T-cell (primary cell): ENCODE data around the gene LRP5. TPM values are rescaled to one million over a fixed set of nuclear protein-coding genes. Genes with fewer than 3 reads are reported as not detected.
"Not testable (repeated sequence)": the region's sequence is repeated elsewhere in the genome, so short reads cannot be mapped to it uniquely, and the experiment has no call there.

Experiments
- ATAC-seq, 4 experiments: fragments of 200-7000 bp in 3 of 4; fragments of 150-1000 bp in 1 of 4; cut with Tn5 transposase; replicated peaks in 1 of 4; 1 replicate in 3 of 4; 2 replicates in 1 of 4; pipeline ENCODE4 v1.10.0; 2021; ENCODE audit warnings: moderate library complexity in 3 of 4, mild to moderate bottlenecking in 2 of 4, moderate number of reproducible peaks in 1 of 4
- CTCF ChIA-PET, 2 donors: fragments of 300-600 bp; sonication (Branson Sonifier 250); formaldehyde crosslinking; loops; one replicate each; lab custom pipeline; 2022; ENCODE audit warnings: antibody characterized with exemption in 2 of 2; lab: Charles Lee
- POLR2A ChIA-PET, 2 donors: fragments of 300-600 bp; sonication (Branson Sonifier 250); formaldehyde crosslinking; loops; one replicate each; lab custom pipeline; 2022; ENCODE audit warnings: antibody characterized with exemption in 2 of 2; lab: Charles Lee
- DNase-seq, 35 experiments: peaks; one replicate each; pipeline versions ENCODE4 v3.0.0 to v3.0.0-alpha.2; 2013 to 2023
- H3K27ac ChIP-seq: one replicate; pipeline ENCODE4 v1.5.1; 2013; ENCODE audit warnings: low read length
- H3K27me3 ChIP-seq, 2 experiments: replicated peaks in 1 of 2; 1 replicate in 1 of 2; 2 replicates in 1 of 2; pipeline versions ENCODE4 v1.6.1 to v1.7.0; 2013; ENCODE audit warnings: low read length in 1 of 2, mixed read lengths in 1 of 2; ENCODE audit not compliant: control insufficient read depth in 2 of 2, insufficient read depth in 2 of 2; ENCODE audit errors: extremely low read depth in 1 of 2
- H3K36me3 ChIP-seq, 2 donors: 1 replicate in 1 of 2; 2 replicates in 1 of 2; pipeline versions ENCODE4 v1.6.1 to v1.7.0; 2013; ENCODE audit warnings: low read length in 1 of 2; ENCODE audit not compliant: control insufficient read depth in 2 of 2, insufficient read depth in 1 of 2; ENCODE audit errors: extremely low read depth in 1 of 2
- H3K4me1 ChIP-seq, 2 experiments: 1 replicate in 1 of 2; 2 replicates in 1 of 2; pipeline versions ENCODE4 v1.6.1 to v1.7.0; 2013; ENCODE audit warnings: low read length in 2 of 2, mixed read lengths in 1 of 2; ENCODE audit not compliant: insufficient read depth in 2 of 2, control insufficient read depth in 1 of 2; ENCODE audit errors: extremely low read depth in 1 of 2
- H3K4me3 ChIP-seq, 2 donors: 1 replicate in 1 of 2; 2 replicates in 1 of 2; pipeline versions ENCODE4 v1.5.1 to v1.7.0; 2013; ENCODE audit warnings: mild to moderate bottlenecking in 2 of 2, low read length in 1 of 2, moderate library complexity in 1 of 2; ENCODE audit not compliant: control insufficient read depth in 1 of 2; ENCODE audit errors: extremely low read depth in 1 of 2
- H3K9me3 ChIP-seq: 2 replicates; pipeline ENCODE4 v1.7.0; 2013
- H3K27ac Mint-ChIP-seq, 2 donors: one replicate each; pipeline ENCODE4 v1.8.0; 2020 to 2021; ENCODE audit warnings: mild to moderate bottlenecking in 2 of 2, mixed read lengths in 2 of 2
- H3K27me3 Mint-ChIP-seq, 2 donors: one replicate each; pipeline ENCODE4 v1.8.0; 2021 to 2022; ENCODE audit warnings: mixed read lengths in 2 of 2
- H3K36me3 Mint-ChIP-seq: one replicate; pipeline ENCODE4 v1.8.0; 2021; ENCODE audit warnings: mixed read lengths
- H3K4me1 Mint-ChIP-seq, 3 donors: one replicate each; pipeline ENCODE4 v1.8.0; 2020 to 2022; ENCODE audit warnings: mixed read lengths in 3 of 3, mild to moderate bottlenecking in 1 of 3
- H3K4me3 Mint-ChIP-seq, 3 donors: one replicate each; pipeline ENCODE4 v1.8.0; 2020 to 2022; ENCODE audit warnings: mild to moderate bottlenecking in 3 of 3, mixed read lengths in 3 of 3, moderate library complexity in 3 of 3
- H3K9me3 Mint-ChIP-seq, 3 donors: one replicate each; pipeline ENCODE4 v1.8.0; 2020 to 2022; ENCODE audit warnings: mixed read lengths in 3 of 3
- WGBS: methylation state at CpG from one replicate; pipeline ENCODE4 v1.1.5; 2013; ENCODE audit warnings: missing lambda C conversion rate; ENCODE audit not compliant: insufficient coverage; 5-methylcytosine and 5-hydroxymethylcytosine counted together
- total RNA-seq, 35 experiments: library from RNA in 6 of 35; stranded (reverse) in 6 of 35; fragments of 120-200 nt in 1 of 35; gene quantifications; one replicate each; pipeline versions ENCODE4 v1.2.1 to v1.2.4 and lab custom pipeline; 2013 to 2026

Gene LRP5
- total RNA-seq, 5 donors from 2014 or later (not counting 1 experiment from before 2014, with no cell fraction given): 1.8 to 11.3 (median 7.0) TPM

DNA sequence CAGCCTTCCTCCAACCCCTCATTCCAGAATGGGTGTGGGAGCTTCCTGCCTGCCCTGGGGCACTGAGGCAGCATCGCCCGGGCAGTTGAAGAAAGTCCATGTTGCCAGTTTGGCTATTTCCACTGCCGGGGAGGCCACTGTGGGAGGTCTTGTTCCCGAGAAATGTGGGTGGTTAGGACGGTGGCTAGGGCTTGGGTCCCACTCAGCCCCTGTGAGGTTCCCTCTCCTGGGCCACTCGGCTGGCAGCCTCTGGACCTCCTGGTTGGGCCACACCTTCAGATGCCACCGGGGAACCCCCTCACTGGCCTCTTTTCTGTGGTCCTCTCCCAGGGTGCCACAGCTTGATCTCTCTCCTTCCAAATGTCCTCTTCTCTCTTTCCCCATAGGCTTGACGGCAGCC is 143.1 kb downstream of the LRP5 start:
- peaks cover 3 to 7% (median 3%) of the 10 kb centered on the region in 3 donors for H3K4me1 Mint-ChIP-seq
- no peak overlapping the region for H3K27ac Mint-ChIP-seq
- no peak overlapping the region for H3K4me3 ChIP-seq
- peaks cover 0 to 9% of the 10 kb centered on the region in 2 experiments for H3K4me1 ChIP-seq
- ChIA-PET POLR2A (no interaction called here), CTCF (no interaction called here)
- H3K27me3 Mint-ChIP-seq: no peaks in the 10 kb centered on the region
- no peaks in the 10 kb centered on the region for H3K9me3 ChIP-seq
- ATAC-seq: no peak
- H3K27ac ChIP-seq: no peak overlapping the region
- DNase-seq: no peak
- H3K36me3 Mint-ChIP-seq: no peaks in the 10 kb centered on the region
- no peaks in the 10 kb centered on the region for H3K36me3 ChIP-seq
- H3K9me3 Mint-ChIP-seq: no peaks in the 10 kb centered on the region
- no peak overlapping the region for H3K4me3 Mint-ChIP-seq
- 73% methylated on average over 4 of the region's 8 CpGs for WGBS
- H3K27me3 ChIP-seq: no peaks in the 10 kb centered on the region

DNA sequence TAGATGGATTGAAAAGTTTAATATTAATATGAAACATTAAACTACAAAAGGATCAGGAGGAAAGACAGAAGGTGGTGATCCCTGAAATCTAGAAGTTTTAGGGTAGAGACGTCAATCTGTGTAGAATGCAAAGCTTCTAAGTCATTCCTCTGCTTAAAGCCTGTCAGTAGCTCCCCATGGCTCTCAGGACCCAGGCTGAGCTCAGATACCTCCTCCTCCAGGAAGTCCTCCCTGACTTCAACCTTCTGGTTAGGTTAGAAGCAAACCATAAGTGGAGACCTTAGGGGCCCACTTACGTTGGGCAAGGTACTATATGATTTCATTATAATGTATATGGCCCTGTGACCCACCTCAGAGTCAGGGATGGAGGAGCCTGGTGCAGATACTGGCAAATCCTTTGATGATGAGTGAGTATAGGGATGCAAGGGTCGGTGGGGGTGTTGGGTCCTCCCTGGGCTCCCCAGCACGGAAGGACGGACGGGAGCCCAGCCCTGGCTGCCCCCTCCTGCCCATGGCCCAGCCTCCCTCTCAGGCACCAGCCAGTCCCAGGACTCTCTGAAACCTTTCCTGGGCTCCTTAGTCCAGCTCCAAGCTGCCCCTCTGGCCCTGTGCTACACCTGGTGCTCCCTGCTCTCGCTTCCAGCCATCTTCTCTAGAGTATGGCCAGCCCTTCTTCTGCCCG is 145.0 kb downstream of the LRP5 start:
- Mint-ChIP-seq H3K9me3 (no peaks in the 10 kb centered on the region), H3K36me3 (no peaks in the 10 kb centered on the region), H3K27ac (no peak overlapping the region), H3K27me3 (no peaks in the 10 kb centered on the region), H3K4me3 (no peak overlapping the region), H3K4me1 (peaks cover 12 to 17% (median 13%) of the 10 kb centered on the region in 3 donors)
- no peaks in the 10 kb centered on the region for H3K9me3 ChIP-seq
- H3K36me3 ChIP-seq: no peaks in the 10 kb centered on the region
- H3K4me3 ChIP-seq: no peak overlapping the region
- H3K27ac ChIP-seq: no peak overlapping the region
- H3K4me1 ChIP-seq: peaks cover 8 to 18% of the 10 kb centered on the region in 2 experiments
- 93% methylated on average over 5 of the region's 8 CpGs for WGBS
- ChIA-PET POLR2A (no interaction called here), CTCF (no interaction called here)
- no peak for ATAC-seq
- no peaks in the 10 kb centered on the region for H3K27me3 ChIP-seq
- no peak for DNase-seq

DNA sequence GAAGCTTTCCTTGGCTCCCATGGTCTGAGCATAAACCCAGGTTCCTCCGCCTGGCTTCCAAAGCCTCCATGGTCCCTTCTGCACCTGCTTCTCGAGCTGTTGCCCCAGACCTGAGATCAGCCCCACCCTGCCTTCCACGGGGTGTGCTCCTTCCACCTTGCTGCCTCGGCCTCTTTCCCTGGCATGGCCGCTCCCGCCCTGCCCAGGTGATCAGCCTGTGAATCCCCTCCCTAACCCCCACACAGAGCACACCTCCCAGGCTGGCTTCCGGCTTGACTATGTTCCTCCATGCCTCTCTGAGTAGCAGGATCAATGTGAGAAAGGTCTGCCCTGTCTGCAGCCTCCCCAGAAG is 145.5 kb downstream of the LRP5 start:
- H3K4me3 Mint-ChIP-seq: peak overlapping the region in 1 of 3 donors; percentile 33
- POLR2A ChIA-PET: no interaction called here
- peaks cover 17 to 22% (median 18%) of the 10 kb centered on the region in 3 donors for H3K4me1 Mint-ChIP-seq

DNA sequence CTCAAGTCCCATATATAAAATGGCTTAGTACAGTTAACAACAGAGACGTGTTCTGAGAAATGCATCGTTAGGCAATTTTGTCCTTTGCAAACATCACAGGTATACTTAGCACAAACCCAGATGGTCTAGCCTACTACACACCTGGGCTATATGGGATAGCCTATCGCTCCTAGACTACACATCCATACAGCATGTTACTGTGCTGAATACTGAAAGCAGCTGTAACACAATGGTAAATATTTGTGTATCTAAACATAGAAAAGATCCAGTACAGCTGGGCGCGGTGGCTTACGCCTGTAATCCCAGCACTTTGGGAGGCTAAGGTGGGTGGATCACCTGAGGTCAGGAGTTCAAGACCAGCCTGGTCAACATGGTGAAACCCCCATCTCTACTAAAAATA is 145.9 kb downstream of the LRP5 start:
- H3K4me1 ChIP-seq: peaks cover 14 to 27% of the 10 kb centered on the region in 2 experiments
- H3K36me3 ChIP-seq, H3K27me3 ChIP-seq, H3K27me3 Mint-ChIP-seq, POLR2A ChIA-PET, ATAC-seq, H3K27ac ChIP-seq, CTCF ChIA-PET, H3K9me3 ChIP-seq, H3K36me3 Mint-ChIP-seq, DNase-seq, H3K9me3 Mint-ChIP-seq, H3K4me3 ChIP-seq: not testable (repeated sequence)
- 79% methylated on average over 2 of the region's 6 CpGs for WGBS
- Mint-ChIP-seq H3K4me3 (peak overlapping the region in 2 of 3 donors; percentile 21 to 33), H3K27ac (peak overlapping the region in 1 of 2 donors; percentile 6), H3K4me1 (peaks cover 21 to 27% (median 22%) of the 10 kb centered on the region in 3 donors)

More for the DNA sequence above, 145.5 kb downstream of the LRP5 start:
- ATAC-seq (no peak), DNase-seq (no peak)
- no peak overlapping the region for H3K27ac Mint-ChIP-seq
- H3K9me3 ChIP-seq: no peaks in the 10 kb centered on the region
- H3K27ac ChIP-seq: no peak overlapping the region
- H3K4me3 ChIP-seq: no peak overlapping the region
- H3K27me3 ChIP-seq: no peaks in the 10 kb centered on the region
- CTCF ChIA-PET: no interaction called here
- H3K9me3 Mint-ChIP-seq: no peaks in the 10 kb centered on the region
- no peaks in the 10 kb centered on the region for H3K36me3 ChIP-seq
- no peaks in the 10 kb centered on the region for H3K27me3 Mint-ChIP-seq
- 86% methylated on average over 3 of the region's 7 CpGs for WGBS
- peaks cover 10 to 23% of the 10 kb centered on the region in 2 experiments for H3K4me1 ChIP-seq
- H3K36me3 Mint-ChIP-seq: peaks cover 3% of the 10 kb centered on the region

DNA sequence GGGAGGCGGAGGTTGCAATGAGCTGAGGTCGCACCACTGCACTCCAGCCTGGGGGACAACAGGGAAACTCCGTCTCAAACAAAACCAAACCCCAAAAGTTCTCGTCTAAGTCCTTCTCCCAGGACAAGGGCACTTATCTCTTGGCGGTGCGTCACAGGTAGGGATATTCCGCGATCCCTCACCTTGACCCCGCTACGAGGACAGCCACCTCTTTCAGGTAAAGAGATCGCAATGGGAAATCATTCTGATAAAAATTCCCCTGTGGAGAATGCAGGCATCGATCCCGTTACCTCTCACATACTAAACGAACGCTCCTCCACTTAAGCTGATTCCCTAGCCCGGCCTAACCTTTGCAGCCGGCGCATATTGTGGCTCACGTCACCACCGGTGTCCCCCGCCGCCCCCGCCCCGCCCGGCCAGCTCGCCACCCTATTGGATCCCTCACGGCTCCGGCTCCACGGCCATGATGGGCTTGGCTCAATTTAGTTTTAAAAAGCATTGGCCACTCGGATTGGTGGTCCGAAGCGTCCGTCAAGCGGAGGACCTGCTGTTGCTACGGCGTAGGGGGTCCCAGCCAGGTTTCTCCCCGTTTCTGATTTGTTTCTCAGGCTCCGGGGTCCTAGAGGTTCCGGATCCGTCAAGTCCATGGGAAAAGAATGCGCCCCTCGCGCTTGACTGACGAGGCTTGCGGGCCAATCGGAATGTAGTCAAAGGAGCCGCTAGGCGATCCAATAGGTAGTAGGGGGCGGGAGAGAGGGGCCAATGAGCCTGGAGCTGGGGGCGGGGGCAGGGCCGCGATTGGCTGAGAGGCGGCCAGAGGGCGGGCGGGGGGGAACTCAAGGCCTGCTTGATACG is 147.7 kb downstream of the LRP5 start:
- Histone ChIP-seq H3K9me3 (no peaks in the 10 kb centered on the region), H3K27ac (peak overlapping the region; percentile 97), H3K4me1 (peaks cover 22 to 41% of the 10 kb centered on the region in 2 experiments), H3K4me3 (peak overlapping the region; percentile 95 to 99), H3K27me3 (no peaks in the 10 kb centered on the region), H3K36me3 (no peaks in the 10 kb centered on the region)
- peaks cover 8% of the 10 kb centered on the region for H3K36me3 Mint-ChIP-seq
- peak overlapping the region; percentile 95 to 97 for H3K27ac Mint-ChIP-seq
- 6% methylated on average over 49 of the region's 56 CpGs for WGBS
- ChIA-PET CTCF (interaction anchor here in 1 of 2 donors (0.6 to 0.9 kb wide), 3 partner anchors 8 to 147 kb away, joined by 3 read pairs; no protein-coding TSS in a partner anchor), POLR2A (interaction anchor here (0.6 to 1.0 kb wide), 6 partner anchors 10 to 1748 kb away, joined by 3 to 8 read pairs (median 5); no protein-coding TSS in a partner anchor)
- ATAC-seq: peak; percentile 88 to 92 (median 92)
- H3K9me3 Mint-ChIP-seq: no peaks in the 10 kb centered on the region
- H3K4me1 Mint-ChIP-seq: peaks cover 39 to 44% (median 40%) of the 10 kb centered on the region in 3 donors
- peak; percentile 89 to 97 (median 94) for DNase-seq
- peak overlapping the region; percentile 78 to 93 (median 92) for H3K4me3 Mint-ChIP-seq
- no peaks in the 10 kb centered on the region for H3K27me3 Mint-ChIP-seq
